MCF 10A (cell line): Measurements from ENCODE around the gene AHSA1. TPM values are rescaled to one million over a fixed set of nuclear protein-coding genes. Genes with fewer than 3 reads are reported as not detected.

ENCODE experiments used
- BruUV-seq: library from RNA; stranded (reverse); fragments of 400-500 nt; replicated peaks from 2 replicates; lab custom pipeline; 2021; lab: Mats Ljungman, UMichigan
- CTCF ChIA-PET: fragments of 300-600 bp; sonication (Branson Sonifier 250); formaldehyde crosslinking; extraction: SDS; loops from one replicate; lab custom pipeline; 2021; ENCODE audit warnings: antibody characterized with exemption, inconsistent platforms; lab: Yijun Ruan, JAX
- POLR2A ChIA-PET: fragments of 300-600, 350-650 bp; sonication (Branson Sonifier 250); formaldehyde crosslinking; extraction: SDS; loops from one replicate; lab custom pipeline; 2020; ENCODE audit warnings: antibody characterized with exemption, inconsistent platforms; lab: Yijun Ruan, JAX
- DNase-seq: peaks from one replicate; pipeline ENCODE4 v3.0.0-alpha.2; 2018; ENCODE audit not compliant: unreplicated experiment
- H3K27ac Mint-ChIP-seq: one replicate; pipeline ENCODE4 v1.8.0; 2022; ENCODE audit warnings: mild to moderate bottlenecking, low read depth, mixed read lengths; ENCODE audit not compliant: unreplicated experiment
- H3K27me3 Mint-ChIP-seq: one replicate; pipeline ENCODE4 v1.8.0; 2022; ENCODE audit warnings: mixed read lengths; ENCODE audit not compliant: insufficient read depth, unreplicated experiment
- H3K36me3 Mint-ChIP-seq: one replicate; pipeline ENCODE4 v1.8.0; 2022; ENCODE audit warnings: mild to moderate bottlenecking, moderate library complexity, mixed read lengths; ENCODE audit not compliant: insufficient read depth, unreplicated experiment
- H3K4me1 Mint-ChIP-seq: one replicate; pipeline ENCODE4 v1.8.0; 2022; ENCODE audit warnings: mixed read lengths; ENCODE audit not compliant: insufficient read depth, unreplicated experiment
- H3K4me3 Mint-ChIP-seq: one replicate; pipeline ENCODE4 v1.8.0; 2022; ENCODE audit warnings: mild to moderate bottlenecking, moderate library complexity, mixed read lengths; ENCODE audit not compliant: unreplicated experiment
- H3K9me3 Mint-ChIP-seq: one replicate; pipeline ENCODE4 v1.8.0; 2022; ENCODE audit warnings: mixed read lengths; ENCODE audit not compliant: unreplicated experiment
- CTCF ChIP-seq: fragments of 200-600 bp; IDR thresholded peaks from one replicate; pipeline ENCODE4 v1.8.0; 2022; ENCODE audit warnings: antibody characterized with exemption, mild to moderate bottlenecking; ENCODE audit not compliant: unreplicated experiment
- intact Hi-C: fragments of 100-400 bp; cut with micrococcal nuclease; formaldehyde crosslinking; loops from 2 replicates; pipeline ENCODE4 v1.14.1; 2022
- total RNA-seq: library from RNA; stranded (reverse); gene quantifications from 2 replicates; pipeline ENCODE4 v1.2.3, GENCODE V29; 2022

AHSA1 gene
- total RNA-seq, 1 experiment from 2014 or later, result 78.5 TPM

DNA sequence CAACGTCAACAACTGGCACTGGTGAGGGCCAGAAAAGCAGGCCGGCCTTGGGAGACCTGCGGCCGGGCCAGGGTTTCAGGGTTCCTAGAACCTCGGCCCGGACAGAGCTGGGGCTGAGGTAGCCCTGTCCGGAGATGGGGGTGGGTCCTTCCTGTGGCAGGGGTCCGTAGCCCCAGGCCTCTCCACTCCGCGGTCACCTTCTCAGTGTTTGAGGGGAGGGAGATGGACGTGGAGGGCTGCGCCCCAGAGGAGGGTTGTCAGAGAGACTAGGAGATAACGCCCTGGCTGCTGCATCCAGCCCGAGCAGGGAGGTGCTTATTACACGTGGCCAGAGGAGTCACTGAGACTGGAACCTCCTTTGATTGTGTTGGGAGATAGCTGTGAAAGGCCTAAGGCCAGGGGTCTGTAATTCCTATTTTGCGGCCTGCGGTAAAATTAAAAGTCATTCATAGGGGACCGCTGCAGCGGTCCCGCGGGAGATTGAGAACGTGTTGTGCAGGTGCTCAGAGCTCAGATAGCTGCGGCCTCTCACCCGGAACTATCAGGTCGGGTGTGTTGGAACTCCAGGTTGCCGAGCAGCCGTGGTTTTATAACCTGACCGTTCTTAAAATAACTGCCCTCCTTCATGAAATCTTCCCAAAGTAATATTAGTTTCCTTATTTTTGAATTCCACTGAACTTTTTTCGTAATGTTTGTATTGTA lies 507 bp downstream of the AHSA1 start:
- Mint-ChIP-seq H3K36me3 (peaks cover 51% of the 10 kb centered on the region), H3K4me3 (peak overlapping the region; percentile 96), H3K9me3 (no peaks in the 10 kb centered on the region), H3K27ac (peak overlapping the region; percentile 95), H3K27me3 (no peaks in the 10 kb centered on the region), H3K4me1 (peaks cover 14% of the 10 kb centered on the region)
- POLR2A ChIA-PET, result interaction anchor here (0.5 to 3.4 kb wide), 22 partner anchors 9 to 566 kb away, joined by 3 to 29 read pairs (median 4); partner anchors contain the start of genes ALKBH1, GSTZ1, POMT2 and SAMD15
- TSS peak; percentile 34 for BruUV-seq
- intact Hi-C loops, result loop anchor here (5.0 kb wide), 3 partner anchors 136 to 306 kb away; partner anchors contain the start of genes GSTZ1 and POMT2
- peak; percentile 37 for DNase-seq
- CTCF ChIA-PET, result interaction anchor here (0.6 to 6.2 kb wide), 23 partner anchors 7 to 306 kb away, joined by 3 to 74 read pairs (median 4); partner anchors contain the start of genes ALKBH1 and SLIRP
- TF ChIP-seq CTCF, result no peak

GRCh38 chr14:77459072-77459723 lies 1.3 kb downstream of the AHSA1 start:
- H3K36me3 Mint-ChIP-seq, result peaks cover 54% of the 10 kb centered on the region
- no peaks in the 10 kb centered on the region for H3K9me3 Mint-ChIP-seq
- H3K4me3 Mint-ChIP-seq, result peak overlapping the region; percentile 96
- TF ChIP-seq CTCF, result peak; percentile 55
- no TSS peak for BruUV-seq
- peak; percentile 78 for DNase-seq
- H3K27ac Mint-ChIP-seq, result peak overlapping the region; percentile 95
- H3K4me1 Mint-ChIP-seq, result peaks cover 14% of the 10 kb centered on the region
- no peaks in the 10 kb centered on the region for H3K27me3 Mint-ChIP-seq
- intact Hi-C loops, result loop anchor here (1.0 to 5.0 kb wide), 5 partner anchors 92 to 307 kb away; partner anchors contain the start of genes GSTZ1 and POMT2
- ChIA-PET CTCF (interaction anchor here (0.5 to 6.2 kb wide), 33 partner anchors 8 to 417 kb away, joined by 3 to 74 read pairs (median 4); partner anchors contain the start of genes ALKBH1 and SLIRP), POLR2A (interaction anchor here (0.5 to 3.4 kb wide), 20 partner anchors 8 to 565 kb away, joined by 3 to 29 read pairs (median 4); partner anchors contain the start of genes ALKBH1, GSTZ1, POMT2 and SAMD15)

GRCh38 chr14:77467801-77468200 lies 9.9 kb downstream of the AHSA1 start:
- BruUV-seq, result no TSS peak
- Mint-ChIP-seq H3K36me3 (peaks cover 81% of the 10 kb centered on the region), H3K27ac (no peak overlapping the region), H3K4me1 (no peaks in the 10 kb centered on the region), H3K9me3 (no peaks in the 10 kb centered on the region), H3K4me3 (no peak overlapping the region), H3K27me3 (no peaks in the 10 kb centered on the region)
- no peak for DNase-seq
- ChIA-PET CTCF (interaction anchor here (0.6 to 1.8 kb wide), 2 partner anchors 9 to 13 kb away, joined by 4 to 10 read pairs; no protein-coding TSS in a partner anchor), POLR2A (interaction anchor here (2.1 kb wide), 1 partner anchor 9 kb away, joined by 5 read pairs; no protein-coding TSS in a partner anchor)
- no peak for TF ChIP-seq CTCF
- intact Hi-C loops, result no loop called here

DNA sequence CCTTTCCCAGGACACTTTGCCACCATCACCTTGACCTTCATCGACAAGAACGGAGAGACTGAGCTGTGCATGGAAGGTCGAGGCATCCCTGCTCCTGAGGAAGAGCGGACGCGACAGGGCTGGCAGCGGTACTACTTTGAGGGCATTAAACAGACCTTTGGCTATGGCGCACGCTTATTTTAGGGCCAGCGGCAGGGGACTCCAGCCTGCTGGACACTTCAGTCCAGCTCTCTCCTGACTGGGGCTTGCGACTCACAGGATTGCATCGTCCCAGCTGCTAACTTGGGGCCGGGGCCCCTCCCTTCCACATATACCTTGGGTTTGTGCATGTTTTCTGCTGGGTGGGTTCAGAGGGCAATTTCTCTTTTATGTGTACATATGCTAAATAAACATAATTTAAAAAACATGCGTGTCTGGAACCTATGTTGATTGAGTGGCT lies 11.2 kb downstream of the AHSA1 start:
- Mint-ChIP-seq H3K4me1 (no peaks in the 10 kb centered on the region), H3K27ac (no peak overlapping the region)
- CTCF ChIA-PET, result interaction anchor here (1.2 kb wide), 1 partner anchor 49 kb away, joined by 3 read pairs; no protein-coding TSS in a partner anchor

More for the DNA sequence above, 11.2 kb downstream of the AHSA1 start:
- H3K9me3 Mint-ChIP-seq, result no peaks in the 10 kb centered on the region
- peaks cover 69% of the 10 kb centered on the region for H3K36me3 Mint-ChIP-seq
- no TSS peak for BruUV-seq
- no peak for TF ChIP-seq CTCF
- intact Hi-C loops, result no loop called here
- peaks cover 3% of the 10 kb centered on the region for H3K27me3 Mint-ChIP-seq
- no peak for DNase-seq
- POLR2A ChIA-PET, result interaction anchor here (1.0 kb wide), 1 partner anchor 69 kb away, joined by 3 read pairs; no protein-coding TSS in a partner anchor
- H3K4me3 Mint-ChIP-seq, result no peak overlapping the region
